ENCODE measurements around the gene TUB.

DNA sequence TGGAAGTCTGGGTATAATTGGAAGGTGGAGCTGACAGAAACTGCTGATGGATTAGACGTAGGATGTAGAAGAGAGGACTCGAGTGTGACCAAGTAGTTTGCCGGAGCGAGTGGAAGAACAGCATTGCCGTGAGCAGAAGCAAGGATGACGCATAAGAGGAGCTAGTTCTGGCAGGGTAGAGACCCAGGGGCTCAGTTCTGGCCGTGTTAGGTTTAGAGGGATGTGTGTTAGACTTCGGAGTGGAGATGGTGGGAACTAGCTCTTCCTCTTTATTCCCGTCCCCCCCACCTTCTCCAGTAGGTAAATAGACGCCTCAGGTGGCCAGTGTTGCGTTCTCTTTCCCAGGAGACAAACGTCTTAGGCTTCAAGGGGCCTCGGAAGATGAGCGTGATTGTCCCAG is 19.1 kb downstream of the TUB start:
- TF ChIP-seq, protein P1, sequence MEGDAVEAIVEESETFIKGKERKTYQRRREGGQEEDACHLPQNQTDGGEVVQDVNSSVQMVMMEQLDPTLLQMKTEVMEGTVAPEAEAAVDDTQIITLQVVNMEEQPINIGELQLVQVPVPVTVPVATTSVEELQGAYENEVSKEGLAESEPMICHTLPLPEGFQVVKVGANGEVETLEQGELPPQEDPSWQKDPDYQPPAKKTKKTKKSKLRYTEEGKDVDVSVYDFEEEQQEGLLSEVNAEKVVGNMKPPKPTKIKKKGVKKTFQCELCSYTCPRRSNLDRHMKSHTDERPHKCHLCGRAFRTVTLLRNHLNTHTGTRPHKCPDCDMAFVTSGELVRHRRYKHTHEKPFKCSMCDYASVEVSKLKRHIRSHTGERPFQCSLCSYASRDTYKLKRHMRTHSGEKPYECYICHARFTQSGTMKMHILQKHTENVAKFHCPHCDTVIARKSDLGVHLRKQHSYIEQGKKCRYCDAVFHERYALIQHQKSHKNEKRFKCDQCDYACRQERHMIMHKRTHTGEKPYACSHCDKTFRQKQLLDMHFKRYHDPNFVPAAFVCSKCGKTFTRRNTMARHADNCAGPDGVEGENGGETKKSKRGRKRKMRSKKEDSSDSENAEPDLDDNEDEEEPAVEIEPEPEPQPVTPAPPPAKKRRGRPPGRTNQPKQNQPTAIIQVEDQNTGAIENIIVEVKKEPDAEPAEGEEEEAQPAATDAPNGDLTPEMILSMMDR (IDR thresholded peaks at IDR 0.05): no peak
- TF ChIP-seq RXRA (IDR thresholded peaks at IDR 0.05; ENCODE audit: borderline replicate concordance, low read depth) (no peak), GABPA (IDR thresholded peaks at IDR 0.05; ENCODE audit: low read depth) (no peak), TCF12 (IDR thresholded peaks at IDR 0.05) (no peak), POLR2AphosphoS5 (IDR thresholded peaks at IDR 0.05; ENCODE audit: low read depth, low read length) (no peak), RFX5 (IDR thresholded peaks at IDR 0.05; ENCODE audit: low read length) (no peak), EP300 (IDR thresholded peaks at IDR 0.05; ENCODE audit: borderline replicate concordance in 1 of 2, low read depth in 1 of 2, low read length in 1 of 2) (no peak), RAD21 (IDR thresholded peaks at IDR 0.05; ENCODE audit: low read length) (no peak), GATA2 (CRISPR knock-in tag; IDR thresholded peaks at IDR 0.05) (no peak), MXI1 (IDR thresholded peaks at IDR 0.05; ENCODE audit: low read depth, low read length) (no peak), YY1 (IDR thresholded peaks at IDR 0.05; ENCODE audit: low read depth) (no peak), NFIC (IDR thresholded peaks at IDR 0.05; ENCODE audit: borderline replicate concordance) (no peak), FOSL2 (IDR thresholded peaks at IDR 0.05; ENCODE audit: borderline replicate concordance, low read depth) (no peak)
- TF ChIP-seq, protein P2, sequence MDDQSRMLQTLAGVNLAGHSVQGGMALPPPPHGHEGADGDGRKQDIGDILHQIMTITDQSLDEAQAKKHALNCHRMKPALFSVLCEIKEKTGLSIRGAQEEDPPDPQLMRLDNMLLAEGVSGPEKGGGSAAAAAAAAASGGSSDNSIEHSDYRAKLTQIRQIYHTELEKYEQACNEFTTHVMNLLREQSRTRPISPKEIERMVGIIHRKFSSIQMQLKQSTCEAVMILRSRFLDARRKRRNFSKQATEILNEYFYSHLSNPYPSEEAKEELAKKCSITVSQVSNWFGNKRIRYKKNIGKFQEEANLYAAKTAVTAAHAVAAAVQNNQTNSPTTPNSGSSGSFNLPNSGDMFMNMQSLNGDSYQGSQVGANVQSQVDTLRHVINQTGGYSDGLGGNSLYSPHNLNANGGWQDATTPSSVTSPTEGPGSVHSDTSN (IDR thresholded peaks at IDR 0.05): no peak

Data from SK-N-SH (cell line).